Endothelial cell of umbilical vein (primary cell): ENCODE data around the gene KCP.

Experiments
- CTCF ChIP-seq, 2 donors: IDR thresholded peaks; 1 replicate in 1 of 2; 2 replicates in 1 of 2; pipeline ENCODE4 v1.5.1; 2011; ENCODE audit warnings: low read length in 2 of 2, mild to moderate bottlenecking in 2 of 2, moderate library complexity in 2 of 2, control low read depth in 1 of 2, inconsistent platforms in 1 of 2, low read depth in 1 of 2; ENCODE audit not compliant: insufficient read depth in 1 of 2; ENCODE audit errors: extremely low read depth in 1 of 2
- EZH2 ChIP-seq: IDR thresholded peaks from 2 replicates; pipeline ENCODE4 v1.6.1; 2012; ENCODE audit warnings: borderline replicate concordance, low read depth, mild to moderate bottlenecking, moderate library complexity, low read length, inconsistent platforms; ENCODE audit not compliant: severe bottlenecking
- JUN ChIP-seq: IDR thresholded peaks from 2 replicates; pipeline ENCODE4 v1.6.1; 2011; ENCODE audit warnings: borderline replicate concordance, low read depth; ENCODE audit not compliant: insufficient read length, insufficient read depth
- MAX ChIP-seq: IDR thresholded peaks from 2 replicates; pipeline ENCODE4 v1.6.1; 2011; ENCODE audit not compliant: insufficient read depth, insufficient read length
- POLR2A ChIP-seq: IDR thresholded peaks from 2 replicates; pipeline ENCODE4 v1.6.1; 2012; ENCODE audit warnings: low read depth, mild to moderate bottlenecking, control low read depth, low read length

- TF ChIP-seq POLR2A = no peak
- TF ChIP-seq CTCF (IDR thresholded peaks at IDR 0.05; ENCODE audit: extremely low read depth in 1 of 2, insufficient read depth in 1 of 2, low read depth in 1 of 2, low read length in 2 of 2) = no peak
- TF ChIP-seq EZH2 = no peak
- TF ChIP-seq MAX = no peak
- TF ChIP-seq JUN = no peak
Observed at GRCh38 chr7:128959296-128959695, 48.8 kb upstream of the KCP start.
